Uterus (tissue), 2 donors: ENCODE data around the gene GOLGA6L2.

ENCODE experiments used
- POLR2A ChIP-seq, 2 donors: fragments of 450-650 bp; IDR thresholded peaks; one replicate each; pipeline ENCODE4 v1.6.1; 2016; ENCODE audit warnings: antibody characterized with exemption in 2 of 2, mild to moderate bottlenecking in 1 of 2, moderate library complexity in 1 of 2
- TF ChIP-seq, protein P1 (sequence below), 4 experiments: fragments of 200-600 bp in 2 of 4; fragments of 450-650 bp in 2 of 4; sonication (generic) in 2 of 4; IDR thresholded peaks; one replicate each; pipeline ENCODE4 v1.5.1; 2016 to 2019; ENCODE audit warnings: antibody characterized with exemption in 4 of 4, mild to moderate bottlenecking in 2 of 4, moderate library complexity in 1 of 4

- TF ChIP-seq, protein P1, sequence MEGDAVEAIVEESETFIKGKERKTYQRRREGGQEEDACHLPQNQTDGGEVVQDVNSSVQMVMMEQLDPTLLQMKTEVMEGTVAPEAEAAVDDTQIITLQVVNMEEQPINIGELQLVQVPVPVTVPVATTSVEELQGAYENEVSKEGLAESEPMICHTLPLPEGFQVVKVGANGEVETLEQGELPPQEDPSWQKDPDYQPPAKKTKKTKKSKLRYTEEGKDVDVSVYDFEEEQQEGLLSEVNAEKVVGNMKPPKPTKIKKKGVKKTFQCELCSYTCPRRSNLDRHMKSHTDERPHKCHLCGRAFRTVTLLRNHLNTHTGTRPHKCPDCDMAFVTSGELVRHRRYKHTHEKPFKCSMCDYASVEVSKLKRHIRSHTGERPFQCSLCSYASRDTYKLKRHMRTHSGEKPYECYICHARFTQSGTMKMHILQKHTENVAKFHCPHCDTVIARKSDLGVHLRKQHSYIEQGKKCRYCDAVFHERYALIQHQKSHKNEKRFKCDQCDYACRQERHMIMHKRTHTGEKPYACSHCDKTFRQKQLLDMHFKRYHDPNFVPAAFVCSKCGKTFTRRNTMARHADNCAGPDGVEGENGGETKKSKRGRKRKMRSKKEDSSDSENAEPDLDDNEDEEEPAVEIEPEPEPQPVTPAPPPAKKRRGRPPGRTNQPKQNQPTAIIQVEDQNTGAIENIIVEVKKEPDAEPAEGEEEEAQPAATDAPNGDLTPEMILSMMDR (IDR thresholded peaks at IDR 0.05): no peak
- no peak for TF ChIP-seq POLR2A (IDR thresholded peaks at IDR 0.05)
Observed at GRCh38 chr15:23395030-23395692, 51.9 kb downstream of the GOLGA6L2 start.
